GM12864 (cell line): ENCODE results near the gene SAT2.

ENCODE experiments used
- DNase-seq: peaks from one replicate; pipeline ENCODE4 v3.0.0-alpha.2; 2011; ENCODE audit warnings: low read depth
- H3K4me3 ChIP-seq: 2 replicates; pipeline ENCODE4 v1.5.1; 2011; ENCODE audit warnings: mild to moderate bottlenecking, low read depth, low read length, control low read depth
- TF ChIP-seq, protein P1 (sequence below): IDR thresholded peaks from 2 replicates; pipeline ENCODE4 v1.5.1; 2011; ENCODE audit warnings: low read depth, mild to moderate bottlenecking, moderate library complexity, low read length, control low read depth, inconsistent platforms; ENCODE audit errors: missing control alignments

SAT2 gene

DNA sequence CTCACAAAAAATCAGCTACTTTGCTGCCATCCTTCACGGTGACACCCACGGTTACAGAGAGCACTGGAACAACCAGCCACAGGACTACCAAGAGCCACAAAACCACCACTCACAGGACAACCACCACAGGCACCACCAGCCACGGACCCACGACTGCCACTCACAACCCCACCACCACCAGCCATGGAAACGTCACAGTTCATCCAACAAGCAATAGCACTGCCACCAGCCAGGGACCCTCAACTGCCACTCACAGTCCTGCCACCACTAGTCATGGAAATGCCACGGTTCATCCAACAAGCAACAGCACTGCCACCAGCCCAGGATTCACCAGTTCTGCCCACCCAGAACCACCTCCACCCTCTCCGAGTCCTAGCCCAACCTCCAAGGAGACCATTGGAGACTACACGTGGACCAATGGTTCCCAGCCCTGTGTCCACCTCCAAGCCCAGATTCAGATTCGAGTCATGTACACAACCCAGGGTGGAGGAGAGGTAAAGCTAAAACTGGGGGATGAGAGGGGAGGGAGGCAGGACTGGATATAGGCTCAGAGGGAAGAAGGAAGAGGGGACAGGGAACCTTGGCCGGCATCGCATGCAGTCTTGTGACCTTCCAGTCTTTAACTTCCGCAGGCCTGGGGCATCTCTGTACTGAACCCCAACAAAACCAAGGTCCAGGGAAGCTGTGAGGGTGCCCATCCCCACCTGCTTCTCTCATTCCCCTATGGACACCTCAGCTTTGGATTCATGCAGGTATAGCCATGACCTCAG, 47.6 kb downstream of the SAT2 start:
- H3K4me3 ChIP-seq, result peak overlapping the region; percentile 5; the same call in 1 of the 2 replicates
- TF ChIP-seq, protein P1, sequence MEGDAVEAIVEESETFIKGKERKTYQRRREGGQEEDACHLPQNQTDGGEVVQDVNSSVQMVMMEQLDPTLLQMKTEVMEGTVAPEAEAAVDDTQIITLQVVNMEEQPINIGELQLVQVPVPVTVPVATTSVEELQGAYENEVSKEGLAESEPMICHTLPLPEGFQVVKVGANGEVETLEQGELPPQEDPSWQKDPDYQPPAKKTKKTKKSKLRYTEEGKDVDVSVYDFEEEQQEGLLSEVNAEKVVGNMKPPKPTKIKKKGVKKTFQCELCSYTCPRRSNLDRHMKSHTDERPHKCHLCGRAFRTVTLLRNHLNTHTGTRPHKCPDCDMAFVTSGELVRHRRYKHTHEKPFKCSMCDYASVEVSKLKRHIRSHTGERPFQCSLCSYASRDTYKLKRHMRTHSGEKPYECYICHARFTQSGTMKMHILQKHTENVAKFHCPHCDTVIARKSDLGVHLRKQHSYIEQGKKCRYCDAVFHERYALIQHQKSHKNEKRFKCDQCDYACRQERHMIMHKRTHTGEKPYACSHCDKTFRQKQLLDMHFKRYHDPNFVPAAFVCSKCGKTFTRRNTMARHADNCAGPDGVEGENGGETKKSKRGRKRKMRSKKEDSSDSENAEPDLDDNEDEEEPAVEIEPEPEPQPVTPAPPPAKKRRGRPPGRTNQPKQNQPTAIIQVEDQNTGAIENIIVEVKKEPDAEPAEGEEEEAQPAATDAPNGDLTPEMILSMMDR, result no peak
- no peak for DNase-seq

DNA sequence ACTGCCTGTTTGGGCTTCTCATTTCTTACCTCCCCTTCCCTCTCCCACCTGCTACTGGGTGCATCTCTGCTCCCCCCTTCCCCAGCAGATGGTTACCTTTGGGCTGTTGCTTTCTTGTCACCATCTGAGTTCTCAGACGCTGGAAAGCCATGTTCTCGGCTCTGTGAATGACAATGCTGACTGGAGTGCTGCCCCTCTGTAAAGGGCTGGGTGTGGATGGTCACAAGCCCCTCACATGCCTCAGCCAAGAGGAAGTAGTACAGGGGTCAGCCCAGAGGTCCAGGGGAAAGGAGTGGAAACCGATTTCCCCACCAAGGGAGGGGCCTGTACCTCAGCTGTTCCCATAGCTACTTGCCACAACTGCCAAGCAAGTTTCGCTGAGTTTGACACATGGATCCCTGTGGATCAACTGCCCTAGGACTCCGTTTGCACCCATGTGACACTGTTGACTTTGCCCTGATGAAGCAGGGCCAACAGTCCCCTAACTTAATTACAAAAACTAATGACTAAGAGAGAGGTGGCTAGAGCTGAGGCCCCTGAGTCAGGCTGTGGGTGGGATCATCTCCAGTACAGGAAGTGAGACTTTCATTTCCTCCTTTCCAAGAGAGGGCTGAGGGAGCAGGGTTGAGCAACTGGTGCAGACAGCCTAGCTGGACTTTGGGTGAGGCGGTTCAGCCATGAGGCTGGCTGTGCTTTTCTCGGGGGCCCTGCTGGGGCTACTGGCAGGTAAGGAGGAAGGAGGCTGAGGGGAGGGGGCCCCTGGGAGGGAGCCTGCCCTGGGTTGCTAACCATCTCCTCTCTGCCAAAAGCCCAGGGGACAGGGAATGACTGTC, 48.4 kb downstream of the SAT2 start, which contains the start of gene CD68:
Gene CD68 (plus strand): TSS at position 638 of the 833 bp plus-strand sequence. CDS start 40 bp downstream, at position 678.
- peak; percentile 78 for DNase-seq
- H3K4me3 ChIP-seq, result peak within 1 kb of the TSS; percentile 5; the same call in 1 of the 2 replicates
- TF ChIP-seq, protein P1, result no peak

DNA sequence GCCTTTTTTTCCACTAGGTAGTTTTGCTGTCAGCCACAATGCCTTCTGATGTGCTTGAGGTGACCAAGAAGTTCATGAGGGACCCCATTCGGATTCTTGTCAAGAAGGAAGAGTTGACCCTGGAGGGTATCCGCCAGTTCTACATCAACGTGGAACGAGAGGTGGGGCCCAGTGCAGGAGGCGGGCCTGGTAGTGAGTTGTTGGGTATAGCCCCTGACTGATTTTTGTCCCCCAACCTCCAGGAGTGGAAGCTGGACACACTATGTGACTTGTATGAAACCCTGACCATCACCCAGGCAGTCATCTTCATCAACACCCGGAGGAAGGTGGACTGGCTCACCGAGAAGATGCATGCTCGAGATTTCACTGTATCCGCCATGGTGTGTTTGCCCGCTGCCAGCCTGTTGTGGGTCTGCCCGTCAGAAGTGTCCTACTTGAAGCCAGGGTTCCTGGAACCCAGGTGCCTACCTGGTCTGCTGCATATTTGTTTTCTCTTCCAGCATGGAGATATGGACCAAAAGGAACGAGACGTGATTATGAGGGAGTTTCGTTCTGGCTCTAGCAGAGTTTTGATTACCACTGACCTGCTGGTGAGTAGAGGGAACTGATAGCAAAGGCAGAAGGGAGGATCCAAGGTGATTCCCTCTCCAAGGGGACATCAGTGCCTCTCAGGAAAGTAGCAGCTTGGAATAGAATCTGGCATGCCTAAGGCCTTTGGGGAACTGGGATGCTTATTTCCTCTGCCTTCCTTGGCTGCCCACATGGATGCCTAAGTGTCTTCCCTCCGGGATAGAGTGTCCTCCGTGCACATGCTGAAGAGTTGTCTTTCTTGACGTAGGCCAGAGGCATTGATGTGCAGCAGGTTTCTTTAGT, 50.1 kb downstream of the SAT2 start:
- TF ChIP-seq, protein P1, result no peak
- no peak for DNase-seq
- no peak overlapping the region for H3K4me3 ChIP-seq

GRCh38 chr17:7576432-7576937, 51.1 kb downstream of the SAT2 start:
- DNase-seq, result no peak
- TF ChIP-seq, protein P1, result no peak
- H3K4me3 ChIP-seq, result no peak overlapping the region
